SK-N-DZ (cell line): Measurements from ENCODE around the gene PTH2. TPM values are rescaled to one million over a fixed set of nuclear protein-coding genes. Genes with fewer than 3 reads are reported as not detected.
"Not testable (repeated sequence)": the region's sequence is repeated elsewhere in the genome, so short reads cannot be mapped to it uniquely, and the experiment has no call there.

Experiments used
- DNase-seq: peaks from one replicate; pipeline ENCODE4 v3.0.0-alpha.2; 2015; ENCODE audit warnings: low spot score
- polyA plus RNA-seq, 2 experiments: library from polyadenylated mRNA; depleted of rRNA; stranded (reverse); fragments of >200 nt; gene quantifications; 2 replicates each; pipeline ENCODE4 v1.2.3, GENCODE V29; 2014

Gene PTH2, protein sequence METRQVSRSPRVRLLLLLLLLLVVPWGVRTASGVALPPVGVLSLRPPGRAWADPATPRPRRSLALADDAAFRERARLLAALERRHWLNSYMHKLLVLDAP
- not detected in 2 replicates for polyA plus RNA-seq (2014; cell fraction: cytosol; rRNA removed)
- polyA plus RNA-seq (2014; cell fraction: nucleus; rRNA removed) = not detected in 2 replicates

DNA sequence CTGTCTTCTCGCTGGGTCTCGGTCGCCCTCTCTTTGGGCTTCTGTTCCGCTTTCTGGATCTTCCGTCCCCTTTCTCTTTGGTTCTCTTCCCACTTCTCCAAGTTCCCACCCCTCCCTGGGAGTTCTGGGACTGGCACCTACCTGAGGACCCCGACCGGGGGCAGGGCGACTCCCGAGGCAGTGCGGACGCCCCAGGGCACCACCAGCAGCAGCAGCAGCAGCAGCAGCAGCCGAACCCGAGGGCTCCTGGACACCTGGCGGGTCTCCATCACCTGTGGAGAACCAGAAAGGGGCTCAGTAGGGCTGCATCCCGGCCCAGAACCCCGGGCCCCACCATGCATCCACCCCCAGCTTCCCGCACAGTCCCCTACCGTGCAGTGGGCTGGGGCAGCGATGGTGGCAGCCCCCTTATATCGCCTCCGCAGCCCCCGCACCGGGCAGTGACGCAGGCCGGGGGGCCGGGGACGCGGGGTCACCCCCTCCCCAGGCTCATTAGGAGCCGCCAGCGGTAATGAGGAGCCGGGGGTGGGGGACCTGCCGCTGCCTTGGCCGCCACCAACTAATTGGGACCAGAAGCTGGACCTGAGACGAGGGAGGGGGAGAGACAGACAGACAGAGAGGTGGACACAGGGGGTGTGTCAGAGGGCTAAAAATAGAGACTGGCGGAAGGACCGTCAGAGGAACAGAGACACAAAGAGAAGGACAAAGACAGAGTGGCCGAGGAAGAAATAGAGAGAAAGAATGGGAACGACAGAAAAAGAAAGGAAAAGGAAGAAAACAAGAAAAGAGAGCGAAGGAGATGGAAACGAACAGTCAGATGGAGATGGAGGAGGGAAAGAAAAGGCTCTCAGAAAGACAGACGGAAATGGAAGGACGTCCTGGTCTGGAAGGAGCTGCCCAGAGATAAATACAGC lies at the start of gene PTH2:
PTH2 (minus strand) TSS at position 371 of the 914 bp plus-strand sequence; CDS start at position 269, 102 bp downstream.
- no peak for DNase-seq

- no peak for DNase-seq
These were observed 49.7 kb upstream of the PTH2 start for GRCh38 chr19:49472936-49473335.

DNA sequence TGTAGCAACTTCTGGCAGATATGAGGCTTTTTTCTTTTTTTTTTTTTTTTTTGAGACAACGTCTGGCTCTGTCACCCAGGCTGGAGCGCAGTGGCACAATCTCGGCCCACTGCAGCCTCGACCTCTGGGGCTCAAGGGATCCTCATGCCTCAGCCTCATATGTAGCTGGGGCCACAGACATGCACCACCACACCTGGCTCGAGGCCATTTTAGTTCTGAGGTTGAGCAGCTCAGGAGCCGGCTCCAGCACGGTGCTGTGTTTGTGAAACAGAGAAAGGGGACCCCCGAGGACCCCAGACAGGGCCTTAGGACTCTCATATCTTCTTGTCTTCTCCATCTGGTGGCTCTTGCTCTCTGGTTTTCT lies 47.4 kb upstream of the PTH2 start:
- DNase-seq = no peak

DNA sequence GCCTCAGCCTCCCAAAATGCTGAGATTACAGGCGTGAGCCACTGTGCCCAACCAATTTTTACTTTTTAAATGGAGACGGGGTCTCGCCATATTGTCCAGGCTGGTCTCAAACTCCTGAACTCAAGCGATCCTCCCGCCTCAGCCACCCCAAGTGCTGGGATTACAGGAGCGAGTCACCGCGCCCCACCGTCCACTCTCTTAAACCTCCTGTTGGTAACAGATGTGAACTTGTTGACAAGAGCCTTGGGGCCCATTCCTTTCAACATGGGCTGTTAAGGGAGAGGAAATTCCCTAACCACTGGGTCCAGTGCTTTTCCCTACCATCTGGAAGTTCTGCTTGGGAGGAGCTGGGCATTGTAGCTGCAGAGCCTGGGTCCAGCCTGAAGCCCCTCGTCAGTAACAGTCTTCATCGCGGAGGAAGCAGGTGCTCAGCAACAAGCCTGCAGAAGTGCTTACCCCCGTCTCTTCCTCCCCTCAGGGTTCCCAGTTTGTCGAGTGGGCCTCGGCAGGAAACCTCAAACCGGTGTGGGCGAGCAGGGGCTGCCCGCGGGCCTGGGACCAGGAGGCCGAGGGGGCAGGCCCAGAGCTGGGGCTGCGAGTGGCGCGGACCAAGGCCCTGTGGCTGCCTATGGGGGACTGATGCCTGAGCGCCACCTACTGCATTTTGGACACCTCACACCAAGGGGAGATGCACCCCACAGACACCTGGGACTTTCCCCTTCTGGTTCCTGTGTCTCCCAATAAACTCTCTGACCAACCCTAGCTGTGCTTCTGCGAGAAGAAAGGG lies 46.8 kb upstream of the PTH2 start:
- no peak for DNase-seq

DNA sequence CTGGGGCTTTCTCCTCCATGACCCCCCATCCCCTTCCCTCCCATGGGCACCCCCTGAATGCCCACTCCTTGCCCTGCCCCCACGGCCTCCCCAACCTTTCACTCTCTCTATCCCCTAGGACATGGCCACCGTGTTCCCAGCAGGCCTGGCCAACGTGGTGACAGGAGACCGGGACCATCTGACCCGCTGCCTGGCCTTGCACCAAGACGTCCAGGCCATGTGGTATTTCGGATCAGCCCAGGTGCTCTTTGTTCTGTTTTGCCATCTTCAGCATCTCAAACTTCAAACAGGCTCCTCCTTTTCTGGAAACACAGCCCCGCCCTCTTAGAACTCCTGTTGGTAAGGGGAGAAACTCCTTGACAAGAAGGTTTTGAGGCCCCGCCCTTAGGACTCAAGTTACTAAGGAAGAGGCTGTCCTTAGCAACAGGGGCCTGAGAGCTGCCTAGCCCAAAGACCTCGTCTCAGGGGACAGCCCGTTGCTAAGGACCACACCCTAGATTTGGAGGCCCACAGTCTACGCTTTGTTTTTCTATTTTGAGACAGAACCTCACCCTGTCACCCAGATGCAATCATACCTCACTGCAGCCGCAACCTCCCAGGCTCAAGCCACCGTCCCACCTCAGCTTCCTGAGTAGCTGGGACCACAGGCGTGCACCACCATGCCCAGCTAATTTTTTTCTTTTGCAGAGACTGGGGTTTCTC lies 45.7 kb upstream of the PTH2 start:
- DNase-seq = no peak

GRCh38 chr19:49468199-49468598 lies 45.0 kb upstream of the PTH2 start:
- no peak for DNase-seq

DNA sequence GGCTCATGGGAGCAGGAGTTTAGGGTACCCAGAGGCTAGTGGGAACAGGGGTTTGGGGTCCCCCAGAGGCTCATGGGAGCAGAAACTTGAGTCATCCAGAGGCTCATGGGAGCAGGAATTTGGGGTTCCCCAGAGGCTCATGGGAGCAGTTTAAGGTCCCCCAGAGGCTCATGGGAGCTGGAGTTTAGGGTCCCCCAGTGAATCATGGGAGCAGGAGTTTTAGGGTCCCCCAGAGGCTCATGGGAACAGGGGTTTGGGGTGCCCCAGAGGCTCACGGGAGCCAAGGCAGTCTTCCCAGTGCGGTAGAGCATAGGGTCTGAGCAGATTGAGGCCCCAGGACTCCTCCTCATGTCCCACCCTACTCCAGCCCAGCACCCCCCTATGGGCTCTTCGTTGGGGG lies 42.1 kb upstream of the PTH2 start:
- no peak for DNase-seq

GRCh38 chr19:49463960-49464740 lies 40.9 kb upstream of the PTH2 start:
- no peak for DNase-seq

DNA sequence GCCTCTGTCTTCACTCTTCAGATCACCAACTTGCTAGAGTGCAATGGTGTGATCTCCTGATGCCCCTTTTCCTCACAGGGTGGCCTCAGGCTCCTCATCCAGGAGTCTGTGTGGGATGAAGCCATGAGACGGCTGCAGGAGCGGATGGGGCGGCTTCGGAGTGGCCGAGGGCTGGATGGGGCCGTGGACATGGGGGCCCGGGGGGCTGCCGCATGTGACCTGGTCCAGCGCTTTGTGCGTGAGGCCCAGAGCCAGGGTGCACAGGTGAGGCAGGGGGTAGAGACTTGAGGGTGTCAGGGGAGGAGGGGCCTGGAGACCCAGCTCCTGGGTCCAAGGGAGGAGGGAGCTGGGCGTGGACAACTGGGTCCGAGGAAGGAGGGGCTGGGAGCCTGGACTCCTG lies 39.3 kb upstream of the PTH2 start:
- no peak for DNase-seq

DNA sequence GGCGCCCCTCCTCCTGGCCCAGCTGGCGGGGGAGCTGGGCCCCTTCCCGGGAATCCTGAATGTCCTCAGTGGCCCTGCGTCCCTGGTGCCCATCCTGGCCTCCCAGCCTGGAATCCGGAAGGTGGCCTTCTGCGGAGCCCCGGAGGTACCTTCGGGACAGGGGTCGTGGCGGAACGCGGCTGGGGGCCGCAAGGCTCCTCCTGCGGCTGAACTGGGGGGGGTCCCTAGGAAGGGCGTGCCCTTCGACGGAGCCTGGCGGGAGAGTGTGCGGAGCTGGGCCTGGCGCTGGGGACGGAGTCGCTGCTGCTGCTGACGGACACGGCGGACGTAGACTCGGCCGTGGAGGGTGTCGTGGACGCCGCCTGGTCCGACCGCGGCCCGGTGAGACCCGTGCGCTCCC lies 38.4 kb upstream of the PTH2 start:
- DNase-seq = no peak

GRCh38 chr19:49461130-49461529 lies 37.9 kb upstream of the PTH2 start:
- not testable (repeated sequence) for DNase-seq

GRCh38 chr19:49459388-49459787 lies 36.1 kb upstream of the PTH2 start:
- DNase-seq = no peak

DNA sequence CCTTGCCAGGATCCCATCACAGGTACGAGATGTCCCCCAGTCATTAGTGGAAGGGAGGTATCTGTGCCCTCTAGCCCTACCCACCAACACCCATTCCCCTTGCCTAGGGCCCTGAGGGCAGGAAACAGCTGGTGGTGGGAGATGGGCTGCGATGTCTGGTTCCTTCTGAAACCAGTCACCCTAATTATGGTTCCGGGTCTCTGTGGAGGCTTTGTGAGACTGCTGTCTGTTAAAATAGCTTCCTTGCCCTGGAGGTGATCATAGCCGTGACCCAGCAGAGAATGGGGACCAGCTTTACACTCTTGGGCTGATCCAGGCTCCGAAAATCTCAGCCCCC lies 35.3 kb upstream of the PTH2 start:
- no peak for DNase-seq

DNA sequence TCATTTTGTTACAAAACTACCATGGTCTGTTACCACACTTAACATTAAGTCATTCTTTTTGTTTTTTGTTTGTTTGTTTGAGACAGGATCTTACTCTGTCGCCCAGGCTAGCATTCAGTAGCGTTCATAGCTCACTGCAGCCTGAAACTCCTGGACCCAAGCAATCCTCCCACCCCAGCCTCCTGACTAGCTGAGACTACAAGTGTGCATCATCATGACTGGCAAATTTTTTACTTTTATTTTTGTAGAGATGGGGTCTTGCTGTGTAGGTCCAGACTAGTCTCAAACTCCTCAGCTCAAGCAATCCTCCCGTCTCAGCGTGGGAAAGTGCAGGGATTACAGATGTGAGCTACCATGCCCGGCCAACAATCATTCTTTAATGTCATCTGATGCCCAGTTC lies 33.1 kb upstream of the PTH2 start:
- DNase-seq = no peak

DNA sequence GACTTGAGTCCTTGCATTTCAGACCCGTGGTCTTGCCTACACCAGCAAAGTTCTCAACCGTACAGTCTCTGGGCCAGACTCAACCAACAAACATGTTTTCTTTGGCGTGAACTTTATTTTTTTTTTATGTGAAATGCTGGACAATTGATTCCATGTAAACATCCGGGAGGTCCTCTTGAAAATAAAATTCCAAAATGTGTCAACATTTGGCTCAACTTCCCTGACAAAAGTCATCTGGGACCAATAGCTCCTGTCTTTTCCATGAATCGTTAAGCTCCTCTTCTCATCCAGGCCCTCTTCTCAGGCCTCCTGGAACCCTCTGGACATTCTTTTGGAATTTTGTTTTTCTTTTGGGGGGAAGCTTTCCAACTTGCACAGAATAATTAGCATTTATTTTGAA lies 32.5 kb upstream of the PTH2 start:
- no peak for DNase-seq

DNA sequence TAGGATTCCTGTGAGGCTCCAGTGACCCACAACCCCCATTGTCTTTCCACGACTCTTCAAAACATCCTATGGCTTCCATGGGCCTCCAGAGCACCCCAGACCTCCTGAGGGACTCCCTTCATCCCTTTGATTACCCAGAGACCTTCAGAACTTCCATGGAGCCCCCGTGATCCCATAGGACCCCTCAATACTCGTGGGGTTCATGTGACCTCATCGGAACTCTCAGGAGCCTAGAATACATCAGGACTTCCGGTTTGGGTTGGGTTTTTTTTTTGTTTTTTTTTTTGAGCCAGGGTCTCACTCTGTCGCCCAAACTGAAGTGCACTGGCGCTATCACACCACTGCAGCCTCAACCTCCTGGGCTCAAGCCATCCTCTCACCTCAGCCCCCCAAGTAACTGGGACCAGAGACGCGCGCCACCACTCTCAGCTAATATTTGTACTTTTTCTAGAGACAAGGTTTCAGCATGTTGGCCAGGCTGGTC lies 30.6 kb upstream of the PTH2 start:
- no peak for DNase-seq

DNA sequence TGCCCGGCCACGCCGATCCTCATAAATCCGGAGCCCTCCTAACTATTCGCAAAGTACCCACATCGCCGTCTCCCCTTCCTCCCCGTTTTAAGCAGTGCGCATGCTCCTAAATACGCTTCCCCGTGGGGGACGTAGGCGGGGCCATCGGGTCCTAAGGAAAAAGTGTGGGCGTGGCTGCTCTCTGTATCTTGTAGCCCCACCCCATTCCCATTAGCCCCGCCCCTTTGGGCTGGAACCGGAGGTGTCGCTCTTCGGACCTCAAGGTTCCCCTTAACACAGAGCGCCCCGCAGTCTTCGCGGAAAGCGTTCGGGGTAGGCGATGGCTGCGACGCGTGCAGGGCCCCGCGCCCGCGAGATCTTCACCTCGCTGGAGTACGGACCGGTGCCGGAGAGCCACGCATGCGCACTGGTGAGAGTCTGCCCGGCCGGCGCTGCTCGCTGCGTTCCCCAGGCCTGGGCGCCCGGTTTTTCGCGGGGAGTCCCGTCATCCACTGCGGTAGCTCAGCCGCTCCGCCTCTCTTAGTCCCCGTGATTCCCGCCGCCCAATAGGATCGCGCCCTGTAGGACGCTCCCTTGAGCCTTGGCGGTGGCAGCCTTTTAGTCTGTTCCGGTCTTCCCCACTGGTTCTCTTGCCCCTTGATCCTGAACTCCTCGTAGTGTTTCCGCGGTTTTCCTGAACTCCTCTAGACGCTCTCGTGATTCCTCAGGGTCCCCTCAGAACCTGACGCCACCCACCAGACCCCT lies 29.9 kb upstream of the PTH2 start, which contains the start of gene ALDH16A1:
ALDH16A1 (plus strand) TSS at position 213 of the 744 bp plus-strand sequence; CDS start at position 320, 107 bp downstream.
- peak; percentile 94 for DNase-seq

DNA sequence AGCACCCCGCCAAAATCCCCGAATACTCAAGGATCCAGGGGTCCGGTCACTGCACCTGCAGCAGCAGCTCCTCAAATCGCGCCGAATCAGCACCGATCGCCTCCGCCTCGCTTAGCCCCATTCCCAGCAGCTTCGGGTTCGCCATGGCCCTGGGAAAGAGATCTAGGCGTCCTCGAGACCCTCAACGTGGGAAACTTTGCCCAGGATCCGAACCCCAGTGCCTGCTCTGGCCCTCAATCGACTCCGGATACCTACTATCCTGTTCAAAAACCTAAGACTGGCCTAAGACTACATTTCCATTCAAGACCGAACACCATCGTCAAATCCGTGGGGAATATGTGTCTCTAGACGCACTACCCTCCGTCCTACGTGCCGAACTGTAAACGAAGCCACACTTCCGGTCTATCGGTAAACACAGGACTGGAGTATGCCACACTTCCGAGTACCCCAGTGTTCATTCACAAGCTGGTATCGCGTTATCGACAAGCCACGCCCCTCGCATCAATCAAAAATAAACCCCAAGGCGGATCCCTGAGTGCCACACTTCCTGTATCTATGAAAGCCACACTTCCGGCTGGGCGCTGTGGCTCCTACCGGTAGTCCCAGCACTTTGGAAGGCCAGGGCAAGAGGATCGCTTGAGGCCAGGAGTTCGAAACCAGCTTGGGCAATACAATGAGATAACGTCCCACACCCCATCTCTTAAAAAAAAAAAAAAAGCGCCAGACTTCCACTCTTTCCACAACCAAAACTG lies 28.4 kb upstream of the PTH2 start, which contains the start of gene PIH1D1:
PIH1D1 (minus strand) TSS at position 385 of the 752 bp plus-strand sequence; CDS start at position 145, 240 bp downstream.
- peak; percentile 98 for DNase-seq

DNA sequence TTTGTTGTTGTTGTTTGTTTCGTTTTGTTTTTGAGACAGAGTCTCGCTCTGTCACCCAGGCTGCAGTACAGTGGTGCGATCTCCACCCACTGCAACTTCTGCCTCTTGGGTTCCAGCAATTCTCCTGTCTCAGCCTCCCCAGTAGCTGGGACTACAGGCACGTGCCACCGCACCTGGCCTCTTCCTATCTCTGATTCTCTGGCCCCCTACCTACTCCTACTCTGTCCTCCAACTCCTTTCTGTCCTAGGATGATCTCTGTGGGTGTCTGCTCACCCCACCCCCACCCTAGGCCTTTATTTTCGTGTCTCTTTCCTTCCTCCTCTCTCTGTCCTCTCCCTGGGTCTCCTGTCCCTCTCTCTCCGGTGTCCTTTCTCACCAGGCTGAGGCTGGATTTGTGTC lies 27.2 kb upstream of the PTH2 start:
- DNase-seq = no peak
